RWPE1 (cell line): ENCODE data around the gene GAR1.
A peak's percentile ranks its signal among the peaks of the same experiment; 100 is the strongest.
"Not testable (repeated sequence)": the region's sequence is repeated elsewhere in the genome, so short reads cannot be mapped to it uniquely, and the experiment has no call there.

Experiments
- CTCF ChIA-PET: fragments of 350-600 bp; sonication (Branson Sonifier 250); formaldehyde crosslinking; extraction: SDS; loops from one replicate; lab custom pipeline; 2021; lab: Yijun Ruan, JAX
- POLR2A ChIA-PET: fragments of 400-600 bp; formaldehyde crosslinking; extraction: SDS; loops from one replicate; lab custom pipeline; 2020; ENCODE audit warnings: antibody characterized with exemption; ENCODE audit not compliant: low non-redundant PET; lab: Yijun Ruan, JAX
- DNase-seq: peaks from one replicate; pipeline ENCODE4 v3.0.0; 2012; ENCODE audit warnings: low spot score
- H3K27ac ChIP-seq: fragments of 450-650 bp; 2 replicates; pipeline ENCODE4 v1.5.1; 2017
- CTCF ChIP-seq: fragments of 450-650 bp; conservative IDR thresholded peaks from 2 replicates; pipeline ENCODE4 v1.5.1; 2017; ENCODE audit warnings: low read depth, mild to moderate bottlenecking

The GAR1 gene

DNA sequence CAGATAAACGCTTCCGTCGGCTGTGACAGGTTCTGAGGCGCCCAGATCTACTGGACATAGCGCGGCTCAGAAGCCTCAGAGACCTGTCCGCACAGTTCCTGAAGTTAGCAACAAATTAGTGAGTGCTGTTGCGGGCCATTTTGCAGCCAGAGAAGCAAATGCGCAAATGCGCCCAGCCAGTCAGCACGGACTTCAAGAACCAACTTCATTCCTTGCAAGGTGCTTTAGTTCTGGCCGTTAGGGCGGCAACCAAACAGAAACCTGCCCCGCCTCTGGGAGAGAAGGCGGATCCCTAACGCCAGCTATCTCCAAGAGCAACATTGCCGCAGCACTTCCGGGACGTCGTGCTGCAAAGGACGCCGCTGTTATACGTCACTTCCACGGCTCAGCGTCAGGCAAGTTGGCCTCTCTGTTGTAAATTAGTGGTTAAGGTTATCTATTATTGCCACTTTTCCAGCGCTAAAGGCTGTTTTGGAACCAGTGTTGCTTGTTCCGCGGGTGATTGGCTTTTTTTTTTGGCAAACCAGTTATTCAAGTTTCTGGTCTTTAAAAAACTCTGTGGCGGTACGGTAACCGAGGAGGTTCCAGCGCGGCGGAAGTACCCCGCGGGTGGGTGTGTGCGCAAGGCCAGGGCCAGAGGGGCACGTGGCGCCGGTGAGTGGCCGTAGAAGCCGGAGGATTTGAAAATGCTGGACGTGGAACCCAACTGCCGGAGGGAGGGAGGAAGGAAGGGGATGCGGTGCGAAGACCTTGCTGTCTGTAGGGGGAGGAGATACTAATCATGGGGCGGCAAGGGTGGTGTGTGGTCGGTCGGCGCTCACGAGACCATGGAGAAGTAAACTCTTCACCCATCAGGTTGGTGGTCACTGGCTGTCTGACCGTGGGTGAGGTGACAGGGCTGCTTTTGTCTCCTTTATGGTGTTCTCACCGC is at the start of gene GAR1:
Gene GAR1 (plus strand): TSS at position 612 of the 931 bp plus-strand sequence. CDS start 403 bp downstream, outside the sequence.
- DNase-seq: peak; percentile 92
- H3K27ac ChIP-seq: peak within 1 kb of the TSS; percentile 75
- POLR2A ChIA-PET: no interaction called here
- CTCF ChIA-PET: interaction anchor here (0.6 to 0.7 kb wide), 2 partner anchors 129 to 383 kb away, joined by 3 to 9 read pairs; no protein-coding TSS in a partner anchor
- no peak for TF ChIP-seq CTCF

GRCh38 chr4:109782092-109782491 is 33.5 kb upstream of the GAR1 start:
- CTCF ChIA-PET, H3K27ac ChIP-seq, POLR2A ChIA-PET, DNase-seq: not testable (repeated sequence)

DNA sequence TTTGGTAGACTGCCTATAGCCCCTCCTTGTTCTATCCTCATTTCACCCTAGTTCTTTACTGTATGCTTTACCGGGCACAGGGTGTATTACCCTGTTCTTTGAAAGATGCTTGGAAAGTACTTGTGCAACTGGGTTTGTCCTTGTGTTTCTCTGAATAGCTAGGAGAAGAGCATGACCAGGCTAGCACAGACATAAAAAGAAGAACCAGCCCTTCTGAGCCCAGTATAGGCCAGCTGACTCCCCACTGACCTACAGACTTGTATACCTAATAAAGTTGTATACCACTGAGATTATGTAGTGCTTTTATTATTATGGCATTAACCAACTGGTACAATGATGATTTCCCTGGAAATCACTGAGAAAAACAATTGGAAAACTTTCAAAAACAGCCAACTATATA is 28.7 kb upstream of the GAR1 start:
- ChIA-PET CTCF (interaction anchor here (0.7 kb wide), 1 partner anchor 147 kb away, joined by 4 read pairs; no protein-coding TSS in a partner anchor), POLR2A (no interaction called here)
- no peak overlapping the region for H3K27ac ChIP-seq
- no peak for TF ChIP-seq CTCF
- no peak for DNase-seq

- CTCF ChIA-PET: interaction anchor here (0.6 kb wide), 1 partner anchor 354 kb away, joined by 3 read pairs; the partner anchor contains the start of gene SEC24B
- no peak for DNase-seq
- no peak overlapping the region for H3K27ac ChIP-seq
- POLR2A ChIA-PET: no interaction called here
- no peak for TF ChIP-seq CTCF
Observed at GRCh38 chr4:109787807-109788206, 27.8 kb upstream of the GAR1 start.

DNA sequence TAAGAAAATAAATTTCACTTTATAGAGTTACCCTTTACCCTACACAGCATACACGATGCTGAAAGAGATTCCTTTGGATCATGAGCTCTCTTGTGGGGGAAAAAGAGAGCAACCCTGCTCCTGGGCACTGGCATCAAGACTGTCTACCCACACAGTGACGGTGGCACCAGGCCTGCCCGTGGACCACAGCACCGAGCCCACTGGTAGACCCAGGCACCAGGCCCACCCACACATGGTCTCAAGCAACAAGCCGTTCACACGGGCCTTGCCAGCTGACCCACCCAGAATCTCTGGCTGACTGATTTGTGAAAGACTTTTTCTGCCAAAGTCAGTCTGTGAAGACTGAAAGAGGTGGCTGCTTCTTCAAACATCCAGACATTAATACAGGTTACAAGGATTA is 20.5 kb upstream of the GAR1 start:
- TF ChIP-seq CTCF: no peak
- POLR2A ChIA-PET: no interaction called here
- CTCF ChIA-PET: no interaction called here
- H3K27ac ChIP-seq: no peak overlapping the region
- DNase-seq: no peak

DNA sequence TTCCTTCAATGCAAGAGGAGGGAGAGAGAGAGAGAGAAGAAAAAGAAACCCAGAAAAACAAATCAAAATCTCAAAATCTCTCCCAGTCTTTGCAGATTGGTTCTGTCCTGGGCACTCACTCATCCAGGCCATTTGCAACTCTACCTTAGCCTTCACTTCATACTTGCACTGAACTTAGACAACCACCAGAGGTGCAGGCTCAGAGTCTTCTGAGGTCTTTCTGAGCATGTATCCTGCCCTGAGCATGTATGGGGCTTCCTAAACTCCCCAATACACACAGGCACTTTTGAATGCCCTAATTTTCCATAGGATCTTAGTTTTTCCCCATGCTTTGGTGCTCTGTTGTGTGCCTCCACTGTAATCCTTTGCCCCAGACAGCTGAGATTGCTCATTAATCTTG is 16.7 kb upstream of the GAR1 start:
- POLR2A ChIA-PET: no interaction called here
- H3K27ac ChIP-seq: no peak overlapping the region
- DNase-seq: no peak
- TF ChIP-seq CTCF: no peak
- CTCF ChIA-PET: no interaction called here
